HCT116 (cell line): ENCODE measurements around the gene COPA. TPM values are rescaled to one million over a fixed set of nuclear protein-coding genes. Genes with fewer than 3 reads are reported as not detected.

Experiments
- ATAC-seq: fragments of 200-7000 bp; cut with Tn5 transposase; 2 replicates; pipeline ENCODE4 v1.9.1; 2020; ENCODE audit warnings: mild to moderate bottlenecking, moderate library complexity
- BruUV-seq: library from RNA; stranded (reverse); fragments of 400-500 nt; replicated peaks from 2 replicates; lab custom pipeline; 2021; lab: Mats Ljungman, UMichigan
- CTCF ChIA-PET: fragments of 300-600 bp; sonication (Branson Sonifier 250); formaldehyde crosslinking; loops from one replicate; lab custom pipeline; 2021; ENCODE audit warnings: antibody characterized with exemption; lab: Charles Lee
- POLR2A ChIA-PET: fragments of 300-600, 350-600 bp; sonication (Branson Sonifier 250); formaldehyde crosslinking; loops from one replicate; lab custom pipeline; 2021; ENCODE audit warnings: antibody characterized with exemption; lab: Charles Lee
- RAD21 ChIA-PET, 2 experiments: fragments of 300-600 bp; sonication (Branson Sonifier 250); formaldehyde crosslinking; loops; one replicate each; lab custom pipeline; 2023; ENCODE audit warnings: low total read pairs in 2 of 2; ENCODE audit not compliant: uncharacterized antibody in 2 of 2, unreplicated experiment in 2 of 2, low non-redundant PET in 1 of 2; lab: Charles Lee
- DNase-seq: peaks from one replicate; pipeline ENCODE4 v3.0.0-alpha.2; 2010; ENCODE audit warnings: low read depth, low spot score
- H2AFZ ChIP-seq: fragments of 200-600 bp; shearing (Covaris generic), sonication (generic); 2 replicates; pipeline ENCODE4 v1.6.1; 2017; ENCODE audit warnings: low read depth, mixed run types, mixed read lengths, antibody characterized with exemption, low read length; ENCODE audit not compliant: poor library complexity, severe bottlenecking
- H3K27ac ChIP-seq: 2 replicates; pipeline ENCODE4 v1.5.1; 2012; ENCODE audit warnings: low read depth, low read length
- H3K27me3 ChIP-seq: fragments of 200-600 bp; sonication (generic); 2 replicates; pipeline ENCODE4 v1.6.1; 2016; ENCODE audit warnings: mixed run types, low read length, mixed read lengths; ENCODE audit not compliant: insufficient read depth
- H3K36me3 ChIP-seq, 2 experiments: fragments of 200-500 bp in 1 of 2; fragments of 200-600 bp in 1 of 2; sonication (Bioruptor generic) in 1 of 2; sonication (generic) in 1 of 2; 2 replicates each; pipeline versions ENCODE4 v1.5.1 to v1.6.1; 2014 to 2016; ENCODE audit warnings: low read length in 2 of 2, inconsistent platforms in 1 of 2, mixed read lengths in 1 of 2, mixed run types in 1 of 2; ENCODE audit not compliant: insufficient read depth in 2 of 2, control insufficient read depth in 1 of 2
- H3K4me1 ChIP-seq, 2 experiments: fragments of 200-600 bp in 1 of 2; sonication (generic) in 1 of 2; 2 replicates each; pipeline versions ENCODE4 v1.5.1 to v1.6.1; 2012 to 2017; ENCODE audit warnings: low read length in 2 of 2, inconsistent platforms in 1 of 2, mild to moderate bottlenecking in 1 of 2, mixed read lengths in 1 of 2, mixed run types in 1 of 2, moderate library complexity in 1 of 2; ENCODE audit not compliant: insufficient read depth in 2 of 2, control insufficient read depth in 1 of 2
- H3K4me2 ChIP-seq: fragments of 200-600 bp; sonication (generic); 2 replicates; pipeline ENCODE4 v1.6.1; 2017; ENCODE audit warnings: mixed run types, low read length, mixed read lengths
- H3K4me3 ChIP-seq, 2 experiments: fragments of 200-600 bp in 1 of 2; sonication (generic) in 1 of 2; replicated peaks in 1 of 2; 2 replicates each; pipeline ENCODE4 v1.5.1; 2011 to 2016; ENCODE audit warnings: low read length in 2 of 2, control low read depth in 1 of 2, low read depth in 1 of 2, mild to moderate bottlenecking in 1 of 2, mixed read lengths in 1 of 2, mixed run types in 1 of 2
- H3K79me2 ChIP-seq: fragments of 200-600 bp; sonication (generic); 2 replicates; pipeline ENCODE4 v1.6.1; 2017; ENCODE audit warnings: mild to moderate bottlenecking, mixed run types, low read length, moderate library complexity, mixed read lengths; ENCODE audit not compliant: insufficient read depth
- H3K9ac ChIP-seq: fragments of 200-600 bp; sonication (generic); 2 replicates; pipeline ENCODE4 v1.6.1; 2016; ENCODE audit warnings: low read length, mixed read lengths
- H3K9me2 ChIP-seq: fragments of 200-600 bp; sonication (generic), shearing (Covaris generic); 2 replicates; pipeline ENCODE4 v1.6.1; 2017; ENCODE audit warnings: mixed run types, mild to moderate bottlenecking, moderate library complexity; ENCODE audit not compliant: insufficient read depth
- H3K9me3 ChIP-seq, 2 experiments: fragments of 200-500 bp in 1 of 2; fragments of 200-600 bp in 1 of 2; sonication (Bioruptor generic) in 1 of 2; sonication (generic) in 1 of 2; 2 replicates each; pipeline ENCODE4 v1.6.1; 2014 to 2017; ENCODE audit warnings: low read length in 2 of 2, mixed read lengths in 2 of 2, inconsistent platforms in 1 of 2, low read depth in 1 of 2, mild to moderate bottlenecking in 1 of 2, mixed run types in 1 of 2, moderate library complexity in 1 of 2; ENCODE audit not compliant: control insufficient read depth in 1 of 2, insufficient read depth in 1 of 2
- H4K20me1 ChIP-seq: fragments of 200-600 bp; sonication (generic), shearing (Covaris generic); 2 replicates; pipeline ENCODE4 v1.6.1; 2017; ENCODE audit warnings: mixed run types, mild to moderate bottlenecking, moderate library complexity; ENCODE audit not compliant: insufficient read depth
- CEBPB ChIP-seq: IDR thresholded peaks from 2 replicates; pipeline ENCODE4 v1.6.1; 2012; ENCODE audit warnings: low read depth
- CTCF ChIP-seq, 3 experiments: fragments of 200-600 bp in 1 of 3; sonication (generic) in 1 of 3; IDR thresholded peaks in 2 of 3; conservative IDR thresholded peaks in 1 of 3; 2 replicates each; pipeline ENCODE4 v1.5.1; 2012 to 2017; ENCODE audit warnings: low read depth in 2 of 3, low read length in 2 of 3, antibody characterized with exemption in 1 of 3, borderline replicate concordance in 1 of 3, control low read depth in 1 of 3, mild to moderate bottlenecking in 1 of 3, mixed read lengths in 1 of 3, mixed run types in 1 of 3, moderate library complexity in 1 of 3; ENCODE audit not compliant: insufficient read depth in 1 of 3
- EGR1 ChIP-seq: IDR thresholded peaks from 2 replicates; pipeline ENCODE4 v1.6.1; 2012; ENCODE audit warnings: low read depth
- ELF1 ChIP-seq: IDR thresholded peaks from 2 replicates; pipeline ENCODE4 v1.6.1; 2012; ENCODE audit warnings: low read depth, borderline replicate concordance
- EZH2 ChIP-seq: fragments of 200-600 bp; sonication (generic); IDR thresholded peaks from 2 replicates; pipeline ENCODE4 v1.6.1; 2017; ENCODE audit warnings: antibody characterized with exemption, mixed run types
- EZH2phosphoT487 ChIP-seq: fragments of 200-600 bp; IDR thresholded peaks from 2 replicates; pipeline ENCODE4 v1.6.1; 2018; ENCODE audit warnings: antibody characterized with exemption, borderline replicate concordance
- FOSL1 ChIP-seq: IDR thresholded peaks from 2 replicates; pipeline ENCODE4 v1.6.1; 2012; ENCODE audit warnings: low read depth
- POLR2A ChIP-seq: IDR thresholded peaks from 2 replicates; pipeline ENCODE4 v1.7.0; 2011; ENCODE audit warnings: borderline replicate concordance; ENCODE audit not compliant: insufficient read depth, insufficient read length; ENCODE audit errors: extremely low read depth
- POLR2AphosphoS5 ChIP-seq: IDR thresholded peaks from 2 replicates; pipeline ENCODE4 v1.6.1; 2011; ENCODE audit warnings: mild to moderate bottlenecking, low read depth, low read length, moderate library complexity
- RAD21 ChIP-seq: IDR thresholded peaks from 2 replicates; pipeline ENCODE4 v1.6.1; 2012; ENCODE audit warnings: low read depth, mild to moderate bottlenecking
- REST ChIP-seq: IDR thresholded peaks from 2 replicates; pipeline ENCODE4 v1.6.1; 2012; ENCODE audit warnings: low read depth
- SIN3A ChIP-seq: IDR thresholded peaks from 2 replicates; pipeline ENCODE4 v1.6.1; 2012; ENCODE audit warnings: low read depth
- SP1 ChIP-seq: IDR thresholded peaks from 2 replicates; pipeline ENCODE4 v1.6.1; 2012; ENCODE audit warnings: low read depth
- SRF ChIP-seq: IDR thresholded peaks from 2 replicates; pipeline ENCODE4 v1.6.1; 2012; ENCODE audit warnings: low read depth
- TCF7L2 ChIP-seq: IDR thresholded peaks from 2 replicates; pipeline ENCODE4 v1.7.0; 2011; ENCODE audit warnings: borderline replicate concordance, inconsistent platforms; ENCODE audit not compliant: insufficient read depth, insufficient read length; ENCODE audit errors: extremely low read depth
- YY1 ChIP-seq: IDR thresholded peaks from 2 replicates; pipeline ENCODE4 v1.6.1; 2011; ENCODE audit warnings: low read length, low read depth, moderate library complexity, mild to moderate bottlenecking; ENCODE audit not compliant: insufficient replicate concordance; ENCODE audit errors: extremely low read depth
- ZBTB33 ChIP-seq: IDR thresholded peaks from 2 replicates; pipeline ENCODE4 v1.6.1; 2011; ENCODE audit warnings: mild to moderate bottlenecking, low read length, moderate library complexity; ENCODE audit not compliant: insufficient replicate concordance; ENCODE audit errors: extremely low read depth
- ZFX ChIP-seq: fragments of 450-650 bp; IDR thresholded peaks from 2 replicates; pipeline ENCODE4 v1.6.1; 2017
- intact Hi-C: fragments of 100-400 bp; cut with micrococcal nuclease; formaldehyde crosslinking; loops from 2 replicates; pipeline ENCODE4 v1.10.0; 2022
- total RNA-seq: library from RNA; stranded (reverse); gene quantifications from one replicate; pipeline ENCODE4 v1.2.1, GENCODE V29; 2021; ENCODE audit not compliant: unreplicated experiment
- TF ChIP-seq, protein P1 (sequence below): IDR thresholded peaks from 2 replicates; pipeline ENCODE4 v1.6.1; 2012
- TF ChIP-seq, protein P2 (sequence below): IDR thresholded peaks from 2 replicates; pipeline ENCODE4 v1.6.1; 2012

The COPA gene
- total RNA-seq, 1 experiment from 2014 or later: 132 TPM

- no peaks in the 10 kb centered on the region for H3K36me3 ChIP-seq
- intact Hi-C loops: no loop called here
- ChIA-PET POLR2A (no interaction called here), CTCF (interaction anchor here (1.6 kb wide), 1 partner anchor 24 kb away, joined by 4 read pairs; no protein-coding TSS in a partner anchor), RAD21 (no interaction called here)
- no peaks in the 10 kb centered on the region for H3K27me3 ChIP-seq
- no peak overlapping the region for H3K4me2 ChIP-seq
- no peak for DNase-seq
- no peaks in the 10 kb centered on the region for H3K9me2 ChIP-seq
- no TSS peak for BruUV-seq
- no peaks in the 10 kb centered on the region for H3K79me2 ChIP-seq
- no peak overlapping the region for H3K9ac ChIP-seq
- H3K27ac ChIP-seq: no peak overlapping the region
- H3K4me1 ChIP-seq: peaks cover 3 to 11% of the 10 kb centered on the region in 2 experiments; a peak in 3 of 4 replicates
- no peaks in the 10 kb centered on the region for H3K9me3 ChIP-seq
- H3K4me3 ChIP-seq: no peak overlapping the region
- ATAC-seq: no peak
- H4K20me1 ChIP-seq: no peaks in the 10 kb centered on the region
- TF ChIP-seq SRF (no peak), YY1 (no peak), ZBTB33 (no peak), RAD21 (no peak), EZH2phosphoT487 (no peak), TCF7L2 (no peak), REST (no peak), SIN3A (no peak), CEBPB (no peak), SP1 (no peak), ELF1 (no peak), CTCF (IDR thresholded peaks at IDR 0.05 in 2 of 3, conservative IDR thresholded peaks at IDR 0.05 in 1 of 3; ENCODE audit: borderline replicate concordance in 1 of 3, insufficient read depth in 1 of 3, low read depth in 2 of 3, low read length in 2 of 3) (no peak), POLR2A (no peak), POLR2AphosphoS5 (no peak), EZH2 (no peak), FOSL1 (no peak), ZFX (no peak), EGR1 (no peak)
- TF ChIP-seq, protein P1, sequence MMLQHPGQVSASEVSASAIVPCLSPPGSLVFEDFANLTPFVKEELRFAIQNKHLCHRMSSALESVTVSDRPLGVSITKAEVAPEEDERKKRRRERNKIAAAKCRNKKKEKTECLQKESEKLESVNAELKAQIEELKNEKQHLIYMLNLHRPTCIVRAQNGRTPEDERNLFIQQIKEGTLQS: no peak
- TF ChIP-seq, protein P2, sequence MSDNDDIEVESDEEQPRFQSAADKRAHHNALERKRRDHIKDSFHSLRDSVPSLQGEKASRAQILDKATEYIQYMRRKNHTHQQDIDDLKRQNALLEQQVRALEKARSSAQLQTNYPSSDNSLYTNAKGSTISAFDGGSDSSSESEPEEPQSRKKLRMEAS: no peak
- H2AFZ ChIP-seq: no peak overlapping the region
Observed at GRCh38 chr1:160267284-160267991, 75.6 kb downstream of the COPA start.
